ENCODE data around the gene DGAT2. TPM values are rescaled to one million over a fixed set of nuclear protein-coding genes. Genes with fewer than 3 reads are reported as not detected.
"Not testable (repeated sequence)": the region's sequence is repeated elsewhere in the genome, so short reads cannot be mapped to it uniquely, and the experiment has no call there.

Gene DGAT2
- polyA plus RNA-seq, 1 donor from 2014 or later, result 2.7 TPM

DNA sequence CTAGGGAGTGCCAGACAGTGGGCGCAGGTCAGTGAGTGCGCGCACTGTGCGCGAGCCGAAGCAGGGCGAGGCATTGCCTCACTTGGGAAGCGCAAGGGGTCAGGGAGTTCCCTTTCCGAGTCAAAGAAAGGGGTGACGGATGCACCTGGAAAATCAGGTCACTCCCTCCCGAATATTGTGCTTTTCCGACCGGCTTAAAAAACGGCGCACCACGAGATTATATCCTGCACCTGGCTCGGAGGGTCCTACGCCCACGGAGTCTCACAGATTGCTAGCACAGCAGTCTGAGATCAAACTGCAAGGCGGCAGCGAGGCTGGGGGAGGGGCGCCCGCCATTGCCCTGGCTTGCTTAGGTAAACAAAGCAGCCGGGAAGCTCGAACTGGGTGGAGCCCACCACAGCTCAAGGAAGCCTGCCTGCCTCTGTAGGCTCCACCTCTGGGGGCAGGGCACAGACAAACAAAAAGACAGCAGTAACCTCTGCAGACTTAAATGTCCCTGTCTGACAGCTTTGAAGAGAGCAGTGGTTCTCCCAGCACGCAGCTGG, 19.8 kb upstream of the DGAT2 start:
- H3K9me2 ChIP-seq (ENCODE audit: insufficient read depth, low read length); H4K20me1 ChIP-seq (ENCODE audit: insufficient read depth); H3K9me3 ChIP-seq (ENCODE audit: low read length); H3F3A ChIP-seq (ENCODE audit: insufficient read depth, low read length, poor library complexity, severe bottlenecking); H3K9ac ChIP-seq (ENCODE audit: low read length); H3K4me2 ChIP-seq (ENCODE audit: low read length); H2AFZ ChIP-seq (ENCODE audit: low read depth, low read length); H3K79me2 ChIP-seq (replicated peaks; ENCODE audit: insufficient read depth, low read length); H3K27me3 ChIP-seq (ENCODE audit: insufficient read depth, low read depth, low read length); H3K4me3 ChIP-seq (ENCODE audit: low read length); H3K27ac ChIP-seq (ENCODE audit: low read length); H3K36me3 ChIP-seq (ENCODE audit: insufficient read depth, low read length): not testable (repeated sequence)

DNA sequence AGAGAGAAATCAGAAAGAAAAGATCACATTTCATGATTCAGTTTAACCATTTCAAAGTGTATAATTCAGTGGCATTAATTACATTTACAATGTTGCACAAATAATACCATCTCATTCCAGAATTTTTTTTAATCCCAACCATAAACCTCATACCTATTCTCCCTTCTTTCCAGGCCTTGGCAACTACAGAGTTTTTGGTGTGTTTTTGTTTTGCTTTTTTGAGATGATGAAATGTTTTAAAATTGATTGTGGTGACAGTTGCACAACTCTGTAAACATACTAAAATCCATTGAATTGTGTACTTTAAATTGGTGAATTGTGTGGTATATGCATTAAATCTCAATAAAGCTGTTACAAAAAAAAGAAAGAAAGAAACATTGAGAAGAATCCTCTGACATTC, 13.6 kb upstream of the DGAT2 start:
- not testable (repeated sequence) for H3K79me2 ChIP-seq (replicated peaks; ENCODE audit: insufficient read depth, low read length); H3K9me2 ChIP-seq (ENCODE audit: insufficient read depth, low read length); H3K27me3 ChIP-seq (ENCODE audit: insufficient read depth, low read depth, low read length); H3K4me3 ChIP-seq (ENCODE audit: low read length); H3K27ac ChIP-seq (ENCODE audit: low read length); H3K36me3 ChIP-seq (ENCODE audit: insufficient read depth, low read length); H3K9ac ChIP-seq (ENCODE audit: low read length); H3K9me3 ChIP-seq (ENCODE audit: low read length); H4K20me1 ChIP-seq (ENCODE audit: insufficient read depth); H2AFZ ChIP-seq (ENCODE audit: low read depth, low read length); H3K4me2 ChIP-seq (ENCODE audit: low read length); H3F3A ChIP-seq (ENCODE audit: insufficient read depth, low read length, poor library complexity, severe bottlenecking)

DNA sequence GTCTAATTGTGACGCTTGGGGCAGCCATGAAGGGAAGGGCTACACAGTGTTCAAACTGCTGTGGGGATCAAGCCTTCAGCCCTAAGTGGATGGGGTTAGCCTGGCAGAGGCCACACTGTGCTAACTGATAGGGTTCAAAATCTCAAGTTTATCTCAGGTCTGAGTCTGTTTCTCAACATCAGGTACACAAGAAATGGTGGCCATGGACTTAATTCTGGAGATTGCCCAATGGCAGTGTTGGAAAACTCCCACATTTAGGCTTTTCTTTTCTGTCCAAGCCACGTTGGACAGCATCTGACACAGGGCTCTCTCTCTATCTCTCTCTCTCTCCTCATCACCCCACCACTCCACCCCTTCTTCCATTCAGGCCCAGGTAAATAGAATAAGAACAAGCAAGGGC, 10.9 kb upstream of the DGAT2 start:
- Histone ChIP-seq H3K4me3 (ENCODE audit: low read length) (no peak overlapping the region), H3K79me2 (replicated peaks; ENCODE audit: insufficient read depth, low read length) (no peaks in the 10 kb centered on the region), H3F3A (ENCODE audit: insufficient read depth, low read length, poor library complexity, severe bottlenecking) (no peaks in the 10 kb centered on the region), H2AFZ (ENCODE audit: low read depth, low read length) (no peak overlapping the region), H3K9me3 (ENCODE audit: low read length) (no peaks in the 10 kb centered on the region), H3K9me2 (ENCODE audit: insufficient read depth, low read length) (no peaks in the 10 kb centered on the region), H4K20me1 (ENCODE audit: insufficient read depth) (no peaks in the 10 kb centered on the region), H3K27ac (ENCODE audit: low read length) (no peak overlapping the region), H3K9ac (ENCODE audit: low read length) (no peak overlapping the region), H3K27me3 (ENCODE audit: insufficient read depth, low read depth, low read length) (no peaks in the 10 kb centered on the region), H3K4me2 (ENCODE audit: low read length) (no peak overlapping the region), H3K36me3 (ENCODE audit: insufficient read depth, low read length) (no peaks in the 10 kb centered on the region)
- TF ChIP-seq SMC3 (conservative IDR thresholded peaks at IDR 0.05; ENCODE audit: poor library complexity) (no peak), TAF1 (IDR thresholded peaks at IDR 0.05; ENCODE audit: low read depth) (no peak), EZH2 (IDR thresholded peaks at IDR 0.05; ENCODE audit: borderline replicate concordance, insufficient read depth, low read length, poor library complexity, severe bottlenecking) (no peak), MXI1 (conservative IDR thresholded peaks at IDR 0.05; ENCODE audit: poor library complexity, severe bottlenecking) (no peak), POLR2AphosphoS5 (IDR thresholded peaks at IDR 0.05) (no peak)
- TF ChIP-seq, protein P1, sequence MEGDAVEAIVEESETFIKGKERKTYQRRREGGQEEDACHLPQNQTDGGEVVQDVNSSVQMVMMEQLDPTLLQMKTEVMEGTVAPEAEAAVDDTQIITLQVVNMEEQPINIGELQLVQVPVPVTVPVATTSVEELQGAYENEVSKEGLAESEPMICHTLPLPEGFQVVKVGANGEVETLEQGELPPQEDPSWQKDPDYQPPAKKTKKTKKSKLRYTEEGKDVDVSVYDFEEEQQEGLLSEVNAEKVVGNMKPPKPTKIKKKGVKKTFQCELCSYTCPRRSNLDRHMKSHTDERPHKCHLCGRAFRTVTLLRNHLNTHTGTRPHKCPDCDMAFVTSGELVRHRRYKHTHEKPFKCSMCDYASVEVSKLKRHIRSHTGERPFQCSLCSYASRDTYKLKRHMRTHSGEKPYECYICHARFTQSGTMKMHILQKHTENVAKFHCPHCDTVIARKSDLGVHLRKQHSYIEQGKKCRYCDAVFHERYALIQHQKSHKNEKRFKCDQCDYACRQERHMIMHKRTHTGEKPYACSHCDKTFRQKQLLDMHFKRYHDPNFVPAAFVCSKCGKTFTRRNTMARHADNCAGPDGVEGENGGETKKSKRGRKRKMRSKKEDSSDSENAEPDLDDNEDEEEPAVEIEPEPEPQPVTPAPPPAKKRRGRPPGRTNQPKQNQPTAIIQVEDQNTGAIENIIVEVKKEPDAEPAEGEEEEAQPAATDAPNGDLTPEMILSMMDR (IDR thresholded peaks at IDR 0.05; ENCODE audit: poor library complexity, severe bottlenecking), result no peak

DNA sequence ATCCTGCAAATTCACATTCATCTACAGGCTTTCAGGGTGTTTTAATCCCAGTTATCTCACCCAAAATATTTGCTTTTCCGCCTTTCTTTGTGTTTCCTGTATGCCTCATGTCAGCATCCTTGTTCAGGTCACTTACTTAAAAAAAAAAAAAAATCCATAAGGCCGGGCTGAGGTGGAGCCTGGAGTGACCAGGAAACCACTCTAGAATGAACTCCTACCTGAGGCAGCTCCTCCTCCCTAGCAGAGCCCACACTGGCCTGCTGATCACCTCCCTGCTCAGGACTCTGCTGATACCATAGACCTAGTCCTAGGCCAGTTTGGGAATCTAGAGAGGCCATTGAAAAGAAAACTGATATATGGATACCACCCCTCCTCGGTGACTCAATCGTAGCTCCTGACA, 8.7 kb upstream of the DGAT2 start:
- H3K4me3 ChIP-seq (ENCODE audit: low read length), result no peak overlapping the region
- no peaks in the 10 kb centered on the region for H3F3A ChIP-seq (ENCODE audit: insufficient read depth, low read length, poor library complexity, severe bottlenecking)
- H3K9ac ChIP-seq (ENCODE audit: low read length), result no peak overlapping the region
- H3K4me2 ChIP-seq (ENCODE audit: low read length), result no peak overlapping the region
- no peaks in the 10 kb centered on the region for H3K9me2 ChIP-seq (ENCODE audit: insufficient read depth, low read length)
- H2AFZ ChIP-seq (ENCODE audit: low read depth, low read length), result no peak overlapping the region
- TF ChIP-seq, protein P1 (IDR thresholded peaks at IDR 0.05; ENCODE audit: poor library complexity, severe bottlenecking), result no peak
- TF ChIP-seq EP300 (conservative IDR thresholded peaks at IDR 0.05; ENCODE audit: poor library complexity, severe bottlenecking) (no peak), TAF1 (IDR thresholded peaks at IDR 0.05; ENCODE audit: low read depth) (no peak), POLR2AphosphoS5 (IDR thresholded peaks at IDR 0.05) (no peak), SMC3 (conservative IDR thresholded peaks at IDR 0.05; ENCODE audit: poor library complexity) (no peak), RAD21 (conservative IDR thresholded peaks at IDR 0.05) (no peak)
- TF ChIP-seq, protein P2, sequence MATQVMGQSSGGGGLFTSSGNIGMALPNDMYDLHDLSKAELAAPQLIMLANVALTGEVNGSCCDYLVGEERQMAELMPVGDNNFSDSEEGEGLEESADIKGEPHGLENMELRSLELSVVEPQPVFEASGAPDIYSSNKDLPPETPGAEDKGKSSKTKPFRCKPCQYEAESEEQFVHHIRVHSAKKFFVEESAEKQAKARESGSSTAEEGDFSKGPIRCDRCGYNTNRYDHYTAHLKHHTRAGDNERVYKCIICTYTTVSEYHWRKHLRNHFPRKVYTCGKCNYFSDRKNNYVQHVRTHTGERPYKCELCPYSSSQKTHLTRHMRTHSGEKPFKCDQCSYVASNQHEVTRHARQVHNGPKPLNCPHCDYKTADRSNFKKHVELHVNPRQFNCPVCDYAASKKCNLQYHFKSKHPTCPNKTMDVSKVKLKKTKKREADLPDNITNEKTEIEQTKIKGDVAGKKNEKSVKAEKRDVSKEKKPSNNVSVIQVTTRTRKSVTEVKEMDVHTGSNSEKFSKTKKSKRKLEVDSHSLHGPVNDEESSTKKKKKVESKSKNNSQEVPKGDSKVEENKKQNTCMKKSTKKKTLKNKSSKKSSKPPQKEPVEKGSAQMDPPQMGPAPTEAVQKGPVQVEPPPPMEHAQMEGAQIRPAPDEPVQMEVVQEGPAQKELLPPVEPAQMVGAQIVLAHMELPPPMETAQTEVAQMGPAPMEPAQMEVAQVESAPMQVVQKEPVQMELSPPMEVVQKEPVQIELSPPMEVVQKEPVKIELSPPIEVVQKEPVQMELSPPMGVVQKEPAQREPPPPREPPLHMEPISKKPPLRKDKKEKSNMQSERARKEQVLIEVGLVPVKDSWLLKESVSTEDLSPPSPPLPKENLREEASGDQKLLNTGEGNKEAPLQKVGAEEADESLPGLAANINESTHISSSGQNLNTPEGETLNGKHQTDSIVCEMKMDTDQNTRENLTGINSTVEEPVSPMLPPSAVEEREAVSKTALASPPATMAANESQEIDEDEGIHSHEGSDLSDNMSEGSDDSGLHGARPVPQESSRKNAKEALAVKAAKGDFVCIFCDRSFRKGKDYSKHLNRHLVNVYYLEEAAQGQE (IDR thresholded peaks at IDR 0.05; ENCODE audit: borderline replicate concordance), result no peak
- H3K36me3 ChIP-seq (ENCODE audit: insufficient read depth, low read length), result no peaks in the 10 kb centered on the region
- no peaks in the 10 kb centered on the region for H3K27me3 ChIP-seq (ENCODE audit: insufficient read depth, low read depth, low read length)
- H4K20me1 ChIP-seq (ENCODE audit: insufficient read depth), result no peaks in the 10 kb centered on the region
- H3K79me2 ChIP-seq (replicated peaks; ENCODE audit: insufficient read depth, low read length), result no peaks in the 10 kb centered on the region
- no peaks in the 10 kb centered on the region for H3K9me3 ChIP-seq (ENCODE audit: low read length)
- H3K27ac ChIP-seq (ENCODE audit: low read length), result no peak overlapping the region

Data from neural cell (in vitro differentiated cells).